Measurements from ENCODE around the gene HSPB8. TPM values are rescaled to one million over a fixed set of nuclear protein-coding genes. Genes with fewer than 3 reads are reported as not detected.
A peak's percentile ranks its signal among the peaks of the same experiment; 100 is the strongest.

HSPB8 gene
- total and polyA plus RNA-seq, 2 of the 8 experiments (the other 6 are each of a cell fraction or from before 2014, with no cell fraction given), result 11.7 to 28.2 TPM

GRCh38 chr12:119229837-119230236 lies 51.1 kb downstream of the HSPB8 start:
- peak overlapping the region; percentile 79; the same call in 1 of the 2 replicates for H2AFZ ChIP-seq (ENCODE audit: low read length)
- H4K91ac ChIP-seq (replicated peaks; ENCODE audit: insufficient read length, low read length), result peak overlapping the region; percentile 12
- no peak overlapping the region for H3K4ac ChIP-seq (replicated peaks; ENCODE audit: insufficient read length, low read depth, low read length)
- FAIRE-seq (peak; percentile 98), DNase-seq (ENCODE audit: low read depth in 1 of 2, low spot score in 2 of 2) (peak in 1 of 2 experiments; percentile 34)
- peak overlapping the region; percentile 2; the same call in 1 of the 2 replicates for H2BK20ac ChIP-seq (ENCODE audit: low read length)
- H3K56ac ChIP-seq (replicated peaks; ENCODE audit: insufficient read length, low read depth, low read length), result no peak overlapping the region
- ChIA-PET POLR2A (ENCODE audit: partially characterized antibody) (interaction anchor here (1.3 to 1.4 kb wide), 3 partner anchors 12 to 183 kb away, joined by 3 to 4 read pairs (median 3); no protein-coding TSS in a partner anchor), CTCF (ENCODE audit: partially characterized antibody) (interaction anchor here (0.9 to 1.1 kb wide), 3 partner anchors 193 to 315 kb away, joined by 3 to 5 read pairs (median 4); no protein-coding TSS in a partner anchor)
- H2BK15ac ChIP-seq (ENCODE audit: low read length), result no peak overlapping the region
- no peak overlapping the region for H3K18ac ChIP-seq (ENCODE audit: extremely low read depth, low read length)
- H3K27me3 ChIP-seq (replicated peaks in 1 of 4; ENCODE audit: control insufficient read depth in 3 of 4, extremely low read depth in 1 of 4, insufficient read depth in 3 of 4, low read length in 3 of 4), result no peaks in the 10 kb centered on the region; a peak in 1 of 7 replicates
- no peak overlapping the region for H2BK12ac ChIP-seq (ENCODE audit: low read depth, low read length)
- 0 out of 2 replicates have a peak overlapping the region, but pooled peaks have one; percentile 15 for H3K27ac ChIP-seq (ENCODE audit: low read depth, low read length)
- no peaks in the 10 kb centered on the region for H3K79me2 ChIP-seq (ENCODE audit: control insufficient read depth in 1 of 2, insufficient read depth in 2 of 2, low read length in 2 of 2)
- no peaks in the 10 kb centered on the region for H3K36me3 ChIP-seq (ENCODE audit: control insufficient read depth in 2 of 4, insufficient read depth in 4 of 4, low read length in 3 of 4)
- no peak overlapping the region for H2BK5ac ChIP-seq (ENCODE audit: low read depth, low read length)
- 30% methylated on average over 9 of the region's 9 CpGs; no CpG with 5 or more reads in 1 of the 2 experiments for WGBS, 2 experiments (ENCODE audit: extremely low coverage in 1 of 2, insufficient coverage in 1 of 2, insufficient read length in 1 of 2, insufficient replicate concordance in 2 of 2, low coverage in 1 of 2, low lambda C conversion rate in 2 of 2, missing lambda C conversion rate in 1 of 2)
- H3K23me2 ChIP-seq (ENCODE audit: low read depth, low read length), result no peaks in the 10 kb centered on the region; the same call in 1 of the 2 replicates
- no peaks in the 10 kb centered on the region for H3K9me3 ChIP-seq (ENCODE audit: insufficient read depth in 2 of 2, low read depth in 1 of 2, low read length in 1 of 2)
- peak overlapping the region; percentile 72 for H4K5ac ChIP-seq (ENCODE audit: insufficient read length, low read depth, low read length)
- peaks cover 3 to 17% (median 8%) of the 10 kb centered on the region in 4 experiments; a peak in 6 of 7 replicates for H3K4me1 ChIP-seq (replicated peaks in 1 of 4; ENCODE audit: control insufficient read depth in 3 of 4, insufficient read depth in 4 of 4, low read length in 3 of 4)
- H4K20me1 ChIP-seq (replicated peaks in 1 of 2; ENCODE audit: control insufficient read depth in 1 of 2, insufficient read depth in 2 of 2, low read length in 2 of 2), result no peaks in the 10 kb centered on the region
- H3K4me3 ChIP-seq (ENCODE audit: extremely low read depth in 1 of 4, insufficient read depth in 2 of 4, low read depth in 3 of 4, low read length in 4 of 4), result peak overlapping the region in 2 of 4 experiments; percentile 27 to 38; a peak in 2 of 8 replicates
- no peak overlapping the region for H3K9ac ChIP-seq (replicated peaks in 1 of 4; ENCODE audit: extremely low read depth in 1 of 4, low read depth in 3 of 4, low read length in 3 of 4)
- H2AK5ac ChIP-seq (ENCODE audit: low read depth, low read length), result no peak overlapping the region
- peak overlapping the region; percentile 39 to 56; a peak in 3 of 4 replicates for H3K4me2 ChIP-seq (ENCODE audit: insufficient read depth in 1 of 2, low read depth in 2 of 2, low read length in 2 of 2)
- H4K8ac ChIP-seq (ENCODE audit: extremely low read depth, insufficient read depth, low read length), result no peak overlapping the region
- H3K23ac ChIP-seq (ENCODE audit: insufficient read length), result no peak overlapping the region
- no peak overlapping the region for H3K14ac ChIP-seq (ENCODE audit: insufficient read length)
- H3K79me1 ChIP-seq (ENCODE audit: low read depth, low read length), result no peaks in the 10 kb centered on the region
- H2BK120ac ChIP-seq (replicated peaks; ENCODE audit: low read depth, low read length), result no peak overlapping the region
- TF ChIP-seq SIRT6 (IDR thresholded peaks at IDR 0.05; ENCODE audit: low read length) (no peak), ZNF274 (IDR thresholded peaks at IDR 0.05; ENCODE audit: borderline replicate concordance, extremely low read depth, low read length) (no peak), YY1 (IDR thresholded peaks at IDR 0.05; ENCODE audit: low read depth, low read length) (peak; percentile 87), TBP (IDR thresholded peaks at IDR 0.05; ENCODE audit: low read depth, low read length) (no peak), CHD2 (IDR thresholded peaks at IDR 0.05; ENCODE audit: low read length) (no peak), SRF (IDR thresholded peaks at IDR 0.05; ENCODE audit: low read depth, low read length) (no peak), GABPA (IDR thresholded peaks at IDR 0.05; ENCODE audit: borderline replicate concordance, insufficient read depth, low read length) (no peak), EZH2 (IDR thresholded peaks at IDR 0.05; ENCODE audit: low read depth, low read length, severe bottlenecking) (no peak), POU5F1 (IDR thresholded peaks at IDR 0.05; ENCODE audit: low read depth, low read length) (no peak), TEAD4 (IDR thresholded peaks at IDR 0.05; ENCODE audit: low read depth, low read length) (peak; percentile 84), SAP30 (IDR thresholded peaks at IDR 0.05; ENCODE audit: insufficient read depth, insufficient replicate concordance, low read length) (no peak), SIX5 (IDR thresholded peaks at IDR 0.05; ENCODE audit: low read depth, low read length) (peak; percentile 89), HDAC6 (IDR thresholded peaks at IDR 0.05; ENCODE audit: low read depth, low read length) (no peak)
- TF ChIP-seq, protein P1, sequence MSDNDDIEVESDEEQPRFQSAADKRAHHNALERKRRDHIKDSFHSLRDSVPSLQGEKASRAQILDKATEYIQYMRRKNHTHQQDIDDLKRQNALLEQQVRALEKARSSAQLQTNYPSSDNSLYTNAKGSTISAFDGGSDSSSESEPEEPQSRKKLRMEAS (IDR thresholded peaks at IDR 0.05), result peak; percentile 68

Data from H1 (cell line).